GM21737 (cell line): ENCODE measurements around the gene KCNMA1.
"Not testable (repeated sequence)": the region's sequence is repeated elsewhere in the genome, so short reads cannot be mapped to it uniquely, and the experiment has no call there.

Experiments used
- ATAC-seq: cut with Tn5 transposase; IDR thresholded peaks from one replicate; pipeline ENCODE4 v1.9.1; 2021; ENCODE audit warnings: mild to moderate bottlenecking, moderate library complexity; ENCODE audit not compliant: unreplicated experiment

Gene KCNMA1

GRCh38 chr10:77588886-77589285 is 48.7 kb downstream of the KCNMA1 start:
- ATAC-seq: no peak

- no peak for ATAC-seq
Measured at GRCh38 chr10:77587416-77587790, 50.2 kb downstream of the KCNMA1 start.

- ATAC-seq: no peak
Measured at GRCh38 chr10:77586719-77587415, 50.7 kb downstream of the KCNMA1 start.

- no peak for ATAC-seq
Measured at GRCh38 chr10:77584938-77585337, 52.7 kb downstream of the KCNMA1 start.

GRCh38 chr10:77583527-77583926 is 54.1 kb downstream of the KCNMA1 start:
- no peak for ATAC-seq

GRCh38 chr10:77582710-77583115 is 54.9 kb downstream of the KCNMA1 start:
- ATAC-seq: no peak

DNA sequence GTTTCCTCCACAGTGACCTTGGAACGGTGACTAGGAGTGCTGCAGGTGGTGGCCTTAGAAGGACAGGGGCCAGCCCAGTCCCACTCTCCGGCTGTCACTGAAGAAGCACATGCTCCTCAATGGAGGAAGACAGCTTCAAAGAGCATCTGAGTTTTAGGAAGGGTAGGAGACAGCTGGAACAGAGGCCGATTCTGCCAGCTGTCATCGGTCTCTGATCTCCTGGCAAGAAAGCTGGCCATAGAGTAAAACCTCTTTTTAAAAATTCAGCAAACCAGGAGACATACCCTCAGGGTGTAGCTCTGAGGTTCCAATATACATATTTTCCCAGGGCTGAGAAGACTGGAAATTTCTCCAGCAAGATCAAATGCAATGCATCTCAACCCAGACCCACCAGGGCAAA is 55.9 kb downstream of the KCNMA1 start:
- no peak for ATAC-seq

- ATAC-seq: no peak
Measured at GRCh38 chr10:77580482-77580881, 57.1 kb downstream of the KCNMA1 start.

DNA sequence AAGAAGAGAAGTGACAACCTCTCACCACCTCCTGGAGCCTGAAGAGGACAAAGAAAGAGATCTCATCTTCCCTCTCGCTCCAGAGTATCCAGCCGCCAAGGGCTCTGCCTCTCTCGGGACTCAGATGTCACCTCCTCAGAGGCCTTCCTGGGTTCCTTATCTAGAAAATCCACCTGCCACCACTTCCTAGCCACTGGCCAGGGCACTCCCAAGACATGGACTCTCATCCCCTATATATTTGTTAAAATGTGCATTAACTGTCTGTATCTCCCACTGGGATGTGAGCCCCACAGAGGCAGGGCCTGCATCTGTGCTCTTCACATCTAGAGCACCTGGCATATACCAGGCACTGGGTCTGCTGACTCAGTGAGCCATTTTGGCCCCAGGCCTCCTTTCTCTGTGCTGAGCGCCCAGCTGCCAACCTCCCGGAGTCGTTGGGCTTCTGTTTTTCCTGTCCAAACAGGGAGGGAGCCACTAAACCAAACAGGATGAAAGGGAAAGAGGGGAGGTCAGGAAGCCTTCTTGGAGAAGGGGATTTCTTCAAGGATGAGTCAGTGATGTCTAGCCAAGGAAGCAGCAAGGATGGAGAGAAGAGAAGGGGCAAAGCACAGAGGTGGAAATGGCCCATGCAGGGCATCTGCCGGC is 58.9 kb downstream of the KCNMA1 start:
- no peak for ATAC-seq

DNA sequence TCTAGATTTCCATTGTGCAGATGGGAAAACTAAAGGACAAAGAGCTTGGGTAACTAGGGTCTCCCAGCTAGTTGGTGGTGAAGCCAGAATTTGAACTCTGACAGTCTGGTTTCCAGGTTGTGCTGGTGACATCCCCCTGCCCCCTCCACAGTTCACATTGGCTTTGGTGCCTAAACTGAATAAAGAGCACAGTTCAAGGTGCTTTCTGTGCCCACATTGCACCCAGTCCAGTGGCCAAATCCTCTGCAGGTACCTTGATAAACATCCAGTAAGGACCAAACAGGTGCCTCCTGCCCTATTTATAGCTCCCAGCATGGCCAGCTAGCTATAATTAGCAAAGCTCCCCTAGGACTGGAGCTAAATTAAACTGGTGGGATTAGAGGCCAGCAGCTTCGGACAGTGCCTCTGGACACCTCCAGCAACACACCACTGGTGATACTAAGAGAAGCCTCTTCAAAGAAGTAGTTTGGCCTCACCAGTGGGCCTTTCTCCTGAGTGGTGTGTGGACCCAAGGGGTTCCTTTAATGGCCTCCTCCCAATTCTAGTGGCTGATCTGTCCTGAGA is 59.9 kb downstream of the KCNMA1 start:
- ATAC-seq: no peak

GRCh38 chr10:77576444-77577032 is 61.1 kb downstream of the KCNMA1 start:
- no peak for ATAC-seq

DNA sequence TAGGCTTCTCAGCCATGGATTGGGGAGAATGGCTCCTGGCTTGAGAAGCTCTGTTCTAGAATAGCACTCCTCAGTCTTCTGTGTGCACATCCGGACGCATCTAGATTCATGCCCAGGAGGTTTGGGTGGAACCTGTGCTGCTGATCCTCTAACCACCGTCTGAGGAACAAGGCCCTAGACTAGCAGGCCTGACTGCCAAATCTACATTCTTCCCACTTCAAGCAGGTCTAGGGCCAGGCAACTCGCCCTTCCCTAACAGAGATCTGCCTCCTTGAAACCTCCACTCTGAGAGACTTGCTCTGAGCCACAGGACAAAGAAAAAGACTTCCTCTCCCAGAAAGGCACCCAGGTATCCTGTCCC is 61.6 kb downstream of the KCNMA1 start:
- ATAC-seq: no peak

DNA sequence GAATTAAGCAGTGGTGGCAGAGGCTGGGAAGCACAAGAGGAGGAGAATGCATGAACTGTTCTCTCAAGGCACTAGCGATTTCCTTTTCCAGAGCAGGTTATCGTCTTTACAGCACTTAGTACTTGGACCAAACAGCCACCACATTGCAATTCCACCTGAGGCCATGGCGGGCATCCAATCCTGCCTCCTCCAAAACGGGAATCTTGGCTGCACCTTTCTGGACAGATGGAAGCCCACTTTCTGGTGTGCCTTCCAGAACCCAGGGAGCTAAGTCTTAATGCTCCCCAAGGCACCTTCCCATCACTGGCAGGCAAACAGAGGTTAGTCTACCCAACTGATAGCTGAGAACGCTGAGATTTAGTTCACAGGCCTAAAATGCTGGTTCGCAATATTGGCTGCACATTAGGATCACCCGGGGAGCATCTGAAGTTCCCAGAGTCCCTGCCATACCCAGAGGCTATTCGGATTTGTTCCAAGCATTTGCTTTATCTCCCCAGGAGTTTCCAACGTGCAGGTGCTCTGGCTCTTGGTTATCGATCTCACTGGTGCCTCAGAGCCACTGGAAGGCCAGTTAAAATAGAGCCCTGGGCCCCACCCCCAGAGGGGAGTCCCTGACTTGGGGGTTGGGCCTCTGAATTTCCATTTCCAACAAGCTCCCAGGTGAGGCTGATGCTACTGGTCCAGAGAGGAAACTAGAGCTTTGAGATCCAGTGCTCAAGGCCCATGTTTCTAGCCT is 62.2 kb downstream of the KCNMA1 start:
- ATAC-seq: no peak

- no peak for ATAC-seq
Measured at GRCh38 chr10:77574438-77574837, 63.2 kb downstream of the KCNMA1 start.

GRCh38 chr10:77572520-77572919 is 65.1 kb downstream of the KCNMA1 start:
- ATAC-seq: not testable (repeated sequence)

- ATAC-seq: no peak
Measured at GRCh38 chr10:77571490-77571889, 66.1 kb downstream of the KCNMA1 start.

DNA sequence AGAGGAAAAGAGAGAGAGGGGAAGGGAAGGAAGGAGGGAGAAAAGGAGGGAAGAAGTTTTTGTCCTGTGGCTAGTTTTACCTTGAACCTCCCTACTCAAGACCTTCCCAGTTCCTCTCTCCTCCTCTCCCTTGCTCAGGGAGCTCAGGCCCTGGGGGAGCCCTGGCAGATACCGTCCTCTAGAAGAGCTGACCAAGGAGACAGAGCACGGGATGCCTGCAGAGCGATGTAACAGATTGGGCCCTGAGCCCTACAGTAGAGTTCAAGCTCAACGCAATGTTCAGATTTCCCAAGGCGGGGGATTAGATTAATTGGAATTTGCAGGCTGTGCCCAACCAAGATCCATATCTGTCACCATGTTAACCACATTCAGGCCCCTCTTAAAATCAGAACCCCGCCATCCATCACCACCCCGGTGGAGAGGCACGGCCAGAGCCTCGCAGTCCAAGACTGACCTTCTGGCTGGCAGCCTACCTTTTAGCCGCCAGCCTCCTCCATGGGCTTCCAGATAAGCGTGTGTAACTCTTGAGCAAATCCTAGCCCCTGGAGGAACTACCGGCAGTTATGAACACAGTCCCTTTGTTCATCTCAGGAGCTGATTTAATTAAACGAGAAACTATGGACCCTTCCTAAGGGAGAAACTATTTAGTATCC is 70.6 kb downstream of the KCNMA1 start:
- ATAC-seq: no peak

- ATAC-seq: no peak
Measured at GRCh38 chr10:77566236-77566635, 71.4 kb downstream of the KCNMA1 start.

GRCh38 chr10:77565590-77566023 is 72.0 kb downstream of the KCNMA1 start:
- no peak for ATAC-seq

GRCh38 chr10:77564731-77565589 is 72.6 kb downstream of the KCNMA1 start:
- ATAC-seq: no peak
